Thyroid gland (tissue), 4 donors: ENCODE measurements around the gene MND1. TPM values are rescaled to one million over a fixed set of nuclear protein-coding genes. Genes with fewer than 3 reads are reported as not detected.

Source experiments
- DNase-seq, 2 donors: peaks; one replicate each; pipeline ENCODE4 v3.0.0-alpha.2; 2019
- H3K27ac ChIP-seq, 3 donors: fragments of 200-600 bp; sonication (generic); 1 replicate in 2 of 3; 2 replicates in 1 of 3; pipeline ENCODE4 v1.5.1; 2016 to 2019; ENCODE audit warnings: mild to moderate bottlenecking in 1 of 3, moderate library complexity in 1 of 3
- H3K27me3 ChIP-seq: fragments of 200-600 bp; sonication (generic); one replicate; pipeline ENCODE4 v1.5.1; 2019
- H3K36me3 ChIP-seq, 2 donors: fragments of 200-600 bp; sonication (generic); one replicate each; pipeline ENCODE4 v1.5.1; 2016 to 2019
- H3K4me1 ChIP-seq, 2 donors: fragments of 200-600 bp; sonication (generic); one replicate each; pipeline ENCODE4 v1.5.1; 2017 to 2019
- H3K4me3 ChIP-seq, 3 donors: fragments of 200-600 bp; sonication (generic); replicated peaks in 1 of 3; 1 replicate in 2 of 3; 2 replicates in 1 of 3; pipeline ENCODE4 v1.5.1; 2016; ENCODE audit warnings: mild to moderate bottlenecking in 1 of 3
- H3K9me3 ChIP-seq: fragments of 200-600 bp; sonication (generic); one replicate; pipeline ENCODE4 v1.5.1; 2017
- POLR2A ChIP-seq, 2 donors: fragments of 450-650 bp; IDR thresholded peaks; one replicate each; pipeline ENCODE4 v1.6.1; 2017; ENCODE audit warnings: antibody characterized with exemption in 2 of 2, mild to moderate bottlenecking in 2 of 2, moderate library complexity in 1 of 2
- WGBS, 2 donors: methylation state at CpG; one replicate each; pipeline ENCODE4 v1.1.5; 2017; 5-methylcytosine and 5-hydroxymethylcytosine counted together
- intact Hi-C: fragments of 100-400 bp; cut with DNase I; formaldehyde crosslinking; loops from one replicate; pipeline ENCODE4 v1.15.1; 2023
- total RNA-seq, 4 donors: library from RNA; depleted of rRNA; stranded (reverse); fragments of >200 nt; gene quantifications; one replicate each; pipeline ENCODE4 v1.2.3, GENCODE V29; 2016
- TF ChIP-seq, protein P1 (sequence below), 6 experiments: fragments of 200-600 bp in 3 of 6; fragments of 450-650 bp in 3 of 6; sonication (generic) in 3 of 6; IDR thresholded peaks; one replicate each; pipeline ENCODE4 v1.5.1; 2016 to 2019; ENCODE audit warnings: antibody characterized with exemption in 6 of 6, mild to moderate bottlenecking in 2 of 6, inconsistent platforms in 1 of 6, moderate library complexity in 1 of 6

The MND1 gene
- total RNA-seq, 4 donors from 2014 or later = 0.89 to 1.6 TPM; not detected in 2

DNA sequence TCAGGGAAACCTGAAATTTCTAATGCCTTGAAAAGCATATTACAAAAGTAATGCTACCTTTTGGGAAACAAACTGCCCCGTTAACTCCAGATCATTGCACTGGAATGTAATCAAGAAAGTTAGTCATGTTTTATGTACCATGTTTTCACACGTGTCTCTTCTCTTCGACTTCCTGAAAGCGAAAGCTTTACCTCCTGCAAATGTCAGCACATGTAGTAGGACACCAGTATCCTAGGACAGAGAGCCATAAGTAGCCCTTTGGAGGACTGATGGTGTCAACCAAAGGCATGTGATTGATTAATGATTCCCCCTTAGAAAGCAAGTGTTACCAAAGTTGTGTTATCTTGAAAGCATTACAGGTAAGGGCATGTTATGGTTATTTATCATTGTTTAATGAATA is 8.8 kb upstream of the MND1 start:
- no peaks in the 10 kb centered on the region for H3K9me3 ChIP-seq
- intact Hi-C loops = no loop called here
- H3K36me3 ChIP-seq = peaks cover 0 to 4% of the 10 kb centered on the region in 2 donors
- H3K4me1 ChIP-seq = no peaks in the 10 kb centered on the region
- no peaks in the 10 kb centered on the region for H3K27me3 ChIP-seq
- TF ChIP-seq, protein P1, sequence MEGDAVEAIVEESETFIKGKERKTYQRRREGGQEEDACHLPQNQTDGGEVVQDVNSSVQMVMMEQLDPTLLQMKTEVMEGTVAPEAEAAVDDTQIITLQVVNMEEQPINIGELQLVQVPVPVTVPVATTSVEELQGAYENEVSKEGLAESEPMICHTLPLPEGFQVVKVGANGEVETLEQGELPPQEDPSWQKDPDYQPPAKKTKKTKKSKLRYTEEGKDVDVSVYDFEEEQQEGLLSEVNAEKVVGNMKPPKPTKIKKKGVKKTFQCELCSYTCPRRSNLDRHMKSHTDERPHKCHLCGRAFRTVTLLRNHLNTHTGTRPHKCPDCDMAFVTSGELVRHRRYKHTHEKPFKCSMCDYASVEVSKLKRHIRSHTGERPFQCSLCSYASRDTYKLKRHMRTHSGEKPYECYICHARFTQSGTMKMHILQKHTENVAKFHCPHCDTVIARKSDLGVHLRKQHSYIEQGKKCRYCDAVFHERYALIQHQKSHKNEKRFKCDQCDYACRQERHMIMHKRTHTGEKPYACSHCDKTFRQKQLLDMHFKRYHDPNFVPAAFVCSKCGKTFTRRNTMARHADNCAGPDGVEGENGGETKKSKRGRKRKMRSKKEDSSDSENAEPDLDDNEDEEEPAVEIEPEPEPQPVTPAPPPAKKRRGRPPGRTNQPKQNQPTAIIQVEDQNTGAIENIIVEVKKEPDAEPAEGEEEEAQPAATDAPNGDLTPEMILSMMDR (IDR thresholded peaks at IDR 0.05) = no peak
- TF ChIP-seq POLR2A (IDR thresholded peaks at IDR 0.05) = no peak
- DNase-seq = no peak
- WGBS, 2 donors = 77 to 82% methylated on average over 4 of the region's 4 CpGs
- H3K4me3 ChIP-seq = no peak overlapping the region
- H3K27ac ChIP-seq = no peak overlapping the region

DNA sequence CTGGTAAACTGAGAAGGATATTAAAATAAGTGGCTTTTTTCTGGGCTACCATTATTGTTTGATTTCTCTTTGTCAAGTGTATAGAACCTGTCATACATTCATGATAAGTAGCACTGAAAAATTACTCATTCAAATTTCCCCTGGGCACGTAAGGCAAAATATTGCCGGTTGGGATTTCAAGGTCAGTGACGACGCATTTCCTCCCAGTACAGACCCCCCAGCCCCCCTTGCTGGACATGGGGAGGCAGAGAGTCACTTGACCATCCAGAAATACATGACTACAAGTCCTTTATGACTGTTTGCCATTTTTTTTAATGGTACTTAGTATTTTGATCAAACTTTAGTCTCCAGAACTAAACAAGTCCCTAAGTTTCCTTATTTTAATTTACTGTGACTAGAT is 6.8 kb upstream of the MND1 start:
- Histone ChIP-seq H3K27ac (no peak overlapping the region), H3K4me1 (peaks cover 0 to 8% of the 10 kb centered on the region in 2 donors), H3K4me3 (no peak overlapping the region), H3K27me3 (no peaks in the 10 kb centered on the region), H3K9me3 (no peaks in the 10 kb centered on the region), H3K36me3 (peaks cover 0 to 3% of the 10 kb centered on the region in 2 donors)
- no peak for DNase-seq
- TF ChIP-seq, protein P1 (IDR thresholded peaks at IDR 0.05) = no peak
- TF ChIP-seq POLR2A (IDR thresholded peaks at IDR 0.05) = no peak
- intact Hi-C loops = no loop called here
- 76 to 87% methylated on average over 4 of the region's 4 CpGs for WGBS, 2 donors

DNA sequence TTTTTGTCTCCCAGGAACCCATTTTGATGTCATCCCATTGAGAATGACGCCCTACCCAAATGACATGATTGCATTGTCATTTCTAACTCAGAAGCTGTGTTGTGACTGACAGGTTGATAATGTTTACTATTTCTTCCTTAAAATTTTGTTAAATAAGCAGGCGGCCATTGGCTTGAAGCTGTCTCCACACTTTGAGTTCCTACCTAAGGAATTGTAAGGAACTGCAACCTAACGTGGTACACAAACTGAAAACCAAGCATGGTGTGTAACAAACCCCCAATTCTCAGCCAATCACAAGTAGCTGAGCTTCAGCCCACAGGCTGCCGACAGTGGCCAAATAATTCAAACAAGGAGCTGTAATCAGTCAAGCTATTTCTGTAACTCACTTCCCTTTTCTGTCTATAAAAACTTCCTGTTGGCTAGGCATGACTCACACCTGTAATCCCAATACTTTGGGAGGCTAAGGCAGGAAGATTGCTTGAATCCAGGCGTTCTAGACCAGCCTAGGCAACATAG is 2.9 kb upstream of the MND1 start:
- TF ChIP-seq, protein P1 (IDR thresholded peaks at IDR 0.05) = no peak
- no peak for TF ChIP-seq POLR2A (IDR thresholded peaks at IDR 0.05)
- H3K9me3 ChIP-seq = no peaks in the 10 kb centered on the region
- no peak overlapping the region for H3K4me3 ChIP-seq
- no peaks in the 10 kb centered on the region for H3K27me3 ChIP-seq
- DNase-seq = no peak
- peaks cover 0 to 3% of the 10 kb centered on the region in 2 donors for H3K36me3 ChIP-seq
- WGBS, 2 donors = 50 to 73% methylated on average over 5 of the region's 5 CpGs
- no peak overlapping the region for H3K27ac ChIP-seq
- peaks cover 4 to 16% of the 10 kb centered on the region in 2 donors for H3K4me1 ChIP-seq
- intact Hi-C loops = loop anchor here (10.0 kb wide), 1 partner anchor 123 kb away; the partner anchor contains the start of gene TMEM131L

DNA sequence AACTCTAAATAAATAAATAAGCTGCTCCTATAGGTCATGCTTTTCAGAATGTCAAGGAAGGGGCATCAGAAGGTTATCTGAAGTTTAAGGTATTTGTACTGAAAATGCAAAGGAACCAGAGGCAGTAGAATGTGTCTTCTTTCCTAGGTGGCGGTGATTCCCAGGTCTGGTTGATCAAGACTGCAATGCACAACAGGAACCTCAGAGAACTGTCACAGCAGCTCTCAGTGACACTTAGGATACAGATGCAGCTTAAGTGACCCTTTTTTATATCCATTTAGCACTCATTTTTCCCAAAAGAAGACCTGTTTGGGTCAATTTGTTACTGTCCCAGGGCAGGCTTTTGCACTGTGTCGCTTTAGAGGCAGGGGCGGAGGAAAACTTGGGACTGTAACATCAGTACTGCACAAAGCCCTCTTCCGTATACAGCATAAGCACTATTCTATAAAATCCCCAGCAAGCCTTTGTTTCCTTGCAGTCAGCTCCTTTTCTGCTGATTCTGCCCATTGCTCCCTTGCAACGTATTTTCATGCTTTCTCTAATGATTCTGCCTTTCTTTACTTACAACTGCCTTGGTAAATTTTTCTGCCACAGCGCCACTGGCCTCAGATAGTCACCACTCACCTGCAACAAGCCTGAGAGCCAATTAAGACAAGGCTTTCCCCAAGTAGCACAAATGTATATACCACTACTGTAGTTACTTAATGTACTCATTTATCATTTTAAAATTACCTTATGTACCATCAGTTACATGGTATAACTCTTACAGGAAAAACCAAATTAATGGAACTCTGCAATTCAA is 1.5 kb upstream of the MND1 start:
- Histone ChIP-seq H3K4me3 (no peak overlapping the region), H3K9me3 (no peaks in the 10 kb centered on the region), H3K4me1 (peaks cover 4 to 16% of the 10 kb centered on the region in 2 donors), H3K36me3 (peaks cover 0 to 3% of the 10 kb centered on the region in 2 donors), H3K27ac (no peak overlapping the region), H3K27me3 (no peaks in the 10 kb centered on the region)
- DNase-seq = no peak
- TF ChIP-seq, protein P1 (IDR thresholded peaks at IDR 0.05) = no peak
- TF ChIP-seq POLR2A (IDR thresholded peaks at IDR 0.05) = no peak
- WGBS, 2 donors = 94 to 97% methylated on average over 6 of the region's 6 CpGs
- intact Hi-C loops = loop anchor here (10.0 kb wide), 1 partner anchor 122 kb away; the partner anchor contains the start of gene TMEM131L
